K562 (cell line): Measurements from ENCODE around the gene OSGEPL1. TPM values are rescaled to one million over a fixed set of nuclear protein-coding genes. Genes with fewer than 3 reads are reported as not detected.

ENCODE experiments used
- ATAC-seq: fragments of 200-7000 bp; cut with Tn5 transposase; 3 replicates; pipeline ENCODE4 v1.9.1; 2020; ENCODE audit warnings: moderate library complexity
- BruUV-seq: library from RNA; stranded (reverse); fragments of 400-500 nt; replicated peaks from 2 replicates; lab custom pipeline; 2021; lab: Mats Ljungman, UMichigan
- CTCF ChIA-PET: fragments of 300-600 bp; formaldehyde crosslinking; extraction: SDS; loops from one replicate; lab custom pipeline; 2021; ENCODE audit warnings: low intra/inter-chr PET ratio; lab: Yijun Ruan, JAX
- POLR2A ChIA-PET: fragments of 300-600, 350-650 bp; sonication (Branson Sonifier 250); formaldehyde crosslinking; extraction: SDS; loops from one replicate; lab custom pipeline; 2021; ENCODE audit warnings: antibody characterized with exemption, inconsistent platforms; lab: Yijun Ruan, JAX
- DNase-seq, 4 experiments: peaks; one replicate each; pipeline versions ENCODE4 v3.0.0 to v3.0.0-alpha.2; 2011 to 2018; ENCODE audit warnings: low spot score in 3 of 4, mixed read lengths in 3 of 4; ENCODE audit errors: extremely low read depth in 1 of 4
- FAIRE-seq: peaks from 2 replicates; lab custom pipeline; 2011; peaks lifted over from hg19 to GRCh38; lab: Jason Lieb, UNC
- H2AFZ ChIP-seq: 2 replicates; pipeline ENCODE4 v1.6.0; 2011; ENCODE audit warnings: low read depth, low read length, control low read depth, inconsistent platforms
- H3K27ac ChIP-seq: fragments of 200-600 bp; 3 replicates; pipeline ENCODE4 v1.8.0; 2011; ENCODE audit warnings: low read depth, mild to moderate bottlenecking, control low read depth, inconsistent platforms, low read length, moderate library complexity, mixed read lengths; ENCODE audit errors: extremely low read depth
- H3K27me3 ChIP-seq, 2 experiments: fragments of 300-600 bp in 1 of 2; 2 replicates in 1 of 2; 3 replicates in 1 of 2; pipeline versions ENCODE4 v1.6.0 to v1.8.0; 2011; ENCODE audit warnings: inconsistent platforms in 2 of 2, low read length in 2 of 2, mild to moderate bottlenecking in 1 of 2, mixed read lengths in 1 of 2, moderate library complexity in 1 of 2; ENCODE audit not compliant: control insufficient read depth in 2 of 2, insufficient read depth in 2 of 2
- H3K36me3 ChIP-seq: fragments of 300-600 bp; 3 replicates; pipeline ENCODE4 v1.8.0; 2011; ENCODE audit warnings: mild to moderate bottlenecking, low read length, inconsistent platforms; ENCODE audit not compliant: control insufficient read depth, insufficient read depth
- H3K4me1 ChIP-seq, 2 experiments: fragments of 200-600 bp in 1 of 2; replicated peaks in 1 of 2; 2 replicates in 1 of 2; 3 replicates in 1 of 2; pipeline versions ENCODE4 v1.5.1 to v1.8.0; 2011; ENCODE audit warnings: inconsistent platforms in 2 of 2, low read length in 2 of 2, mild to moderate bottlenecking in 1 of 2, mixed read lengths in 1 of 2, moderate library complexity in 1 of 2; ENCODE audit not compliant: control insufficient read depth in 2 of 2, insufficient read depth in 2 of 2
- H3K4me2 ChIP-seq: 2 replicates; pipeline ENCODE4 v1.6.1; 2011; ENCODE audit warnings: low read length, control low read depth, inconsistent platforms, mixed read lengths; ENCODE audit not compliant: insufficient read depth
- H3K4me3 ChIP-seq: fragments of 200-600 bp; sonication (generic), shearing (Covaris generic); 2 replicates; pipeline ENCODE4 v1.5.1; 2016; ENCODE audit warnings: control low read depth, inconsistent platforms
- H3K79me2 ChIP-seq: fragments of 200-600 bp; 3 replicates; pipeline ENCODE4 v1.8.0; 2011; ENCODE audit warnings: low read length, inconsistent platforms; ENCODE audit not compliant: control insufficient read depth, insufficient read depth
- H3K9ac ChIP-seq, 2 experiments: 2 replicates each; pipeline versions ENCODE4 v1.6.0 to v1.6.1; 2011; ENCODE audit warnings: low read depth in 2 of 2, low read length in 2 of 2, control low read depth in 1 of 2, inconsistent platforms in 1 of 2, mild to moderate bottlenecking in 1 of 2, mixed read lengths in 1 of 2; ENCODE audit not compliant: insufficient read depth in 1 of 2
- H3K9me1 ChIP-seq: one replicate; pipeline ENCODE4 v1.6.0; 2011; ENCODE audit warnings: inconsistent platforms, mild to moderate bottlenecking, low read length, moderate library complexity; ENCODE audit not compliant: control insufficient read depth, insufficient read depth
- H3K9me3 ChIP-seq: replicated peaks from 2 replicates; pipeline ENCODE4 v1.5.1; 2011; ENCODE audit warnings: low read depth, low read length, inconsistent platforms; ENCODE audit not compliant: control insufficient read depth, insufficient read depth
- H4K20me1 ChIP-seq: replicated peaks from 2 replicates; pipeline ENCODE4 v1.6.1; 2011; ENCODE audit warnings: low read length, inconsistent platforms, mixed read lengths; ENCODE audit not compliant: control insufficient read depth, insufficient read depth
- ATF4 ChIP-seq: fragments of 450-650 bp; formaldehyde crosslinking; IDR thresholded peaks from 2 replicates; pipeline ENCODE4 v1.4.0; 2022; ENCODE audit warnings: mild to moderate bottlenecking, moderate library complexity
- BCL6 ChIP-seq: fragments of 250-450 bp; sonication (Bioruptor Pico); IDR thresholded peaks from 2 replicates; pipeline ENCODE4 v1.4.0; 2020
- CBX3 ChIP-seq, 2 experiments: IDR thresholded peaks; 1 replicate in 1 of 2; 2 replicates in 1 of 2; pipeline ENCODE4 v1.6.1; 2012; ENCODE audit warnings: inconsistent platforms in 2 of 2, low read length in 2 of 2, borderline replicate concordance in 1 of 2, control low read depth in 1 of 2
- CBX8 ChIP-seq: fragments of 200-600 bp; sonication (generic); IDR thresholded peaks from 2 replicates; pipeline ENCODE4 v1.6.1; 2012; ENCODE audit warnings: borderline replicate concordance, mixed run types, low read depth, mild to moderate bottlenecking, moderate library complexity, mixed read lengths, low read length, control low read depth, inconsistent platforms; ENCODE audit not compliant: poor library complexity, severe bottlenecking; ENCODE audit errors: extremely low read depth
- HDGF ChIP-seq: fragments of 450-650 bp; IDR thresholded peaks from 2 replicates; pipeline ENCODE4 v1.6.1; 2016
- HNRNPK ChIP-seq: fragments of 200-400 bp; formaldehyde crosslinking; IDR thresholded peaks from one replicate; pipeline ENCODE4 v1.6.1; 2018; ENCODE audit warnings: mild to moderate bottlenecking, low read depth, low read length; ENCODE audit not compliant: poor library complexity, severe bottlenecking
- ILF3 ChIP-seq: fragments of 450-650 bp; IDR thresholded peaks from 2 replicates; pipeline ENCODE4 v1.6.1; 2018; ENCODE audit warnings: antibody characterized with exemption, mild to moderate bottlenecking, moderate library complexity, borderline replicate concordance
- POLR2B ChIP-seq: fragments of 450-650 bp; IDR thresholded peaks from 2 replicates; pipeline ENCODE4 v1.6.1; 2018; ENCODE audit warnings: low read depth; ENCODE audit not compliant: partially characterized antibody
- PTRF ChIP-seq: fragments of 450-650 bp; IDR thresholded peaks from 2 replicates; pipeline ENCODE4 v1.6.1; 2016; ENCODE audit warnings: mild to moderate bottlenecking, missing genetic modification characterization, missing compliant biosample characterization
- RB1 ChIP-seq: fragments of 450-650 bp; IDR thresholded peaks from 2 replicates; pipeline ENCODE4 v1.6.1; 2017; ENCODE audit warnings: low read depth, mild to moderate bottlenecking
- TCF7L2 ChIP-seq: fragments of 150-350 bp; IDR thresholded peaks from 2 replicates; pipeline ENCODE4 v1.6.1; 2016; ENCODE audit warnings: low read depth, mild to moderate bottlenecking, low read length, moderate library complexity
- ZNF655 ChIP-seq: fragments of 250-450 bp; sonication (Bioruptor Pico); IDR thresholded peaks from 2 replicates; pipeline ENCODE4 v1.5.0; 2021
- WGBS: fragments of 100-300 bp; shearing (Covaris generic); methylation state at CpG from one replicate; pipeline ENCODE4 v1.1.6; 2016; ENCODE audit warnings: low coverage, mixed read lengths; ENCODE audit not compliant: insufficient coverage; ENCODE audit errors: missing lambda C conversion rate; 5-methylcytosine and 5-hydroxymethylcytosine counted together
- in situ Hi-C: fragments of 300-500 bp; cut with MboI; formaldehyde crosslinking; loops from 4 replicates; pipeline ENCODE4 v1.15.0; 2018; ENCODE audit warnings: inconsistent platforms, mixed read lengths
- intact Hi-C: fragments of 100-400 bp; cut with micrococcal nuclease; formaldehyde crosslinking; loops from 2 replicates; pipeline ENCODE4 v1.14.2; 2022
- polyA plus RNA-seq, 8 experiments: library from polyadenylated mRNA; depleted of rRNA in 4 of 8; stranded (reverse) in 5 of 8; unstranded in 3 of 8; fragments of >200 nt; fragmentation: Nextera tagmentation in 2 of 8; fragmentation: Illumina TruSeq in 1 of 8; extraction: Ambion mirVana in 2 of 8; extraction: Trizol in 1 of 8; gene quantifications; 2 replicates each; pipeline versions ENCODE4 v1.2.1 to v1.2.3, GENCODE V29; 2011 to 2014; ENCODE audit warnings: inconsistent platforms in 1 of 8, missing spikeins in 1 of 8
- total RNA-seq, 7 experiments: library from RNA; depleted of rRNA in 6 of 7; stranded (reverse); fragments of >200 nt in 6 of 7; fragmentation: Illumina TruSeq in 2 of 7; extraction: Trizol in 2 of 7; gene quantifications; 2 replicates each; pipeline versions ENCODE4 v1.2.1 to v1.2.3, GENCODE V29; 2011 to 2021; ENCODE audit warnings: low replicate concordance in 1 of 7

Gene OSGEPL1
- total and polyA plus RNA-seq, 9 of the 15 experiments (the other 6 are each of a cell fraction or from before 2014, with no cell fraction given): 2.5 to 10.8 (median 6.5) TPM

- CTCF ChIA-PET: no interaction called here
- H3K36me3 ChIP-seq: peaks cover 64% of the 10 kb centered on the region
These were observed 39.9 kb upstream of the OSGEPL1 start for GRCh38 chr2:189802396-189802912.

More at GRCh38 chr2:189802396-189802912, 39.9 kb upstream of the OSGEPL1 start:
- Histone ChIP-seq H4K20me1 (no peaks in the 10 kb centered on the region), H3K9me3 (no peaks in the 10 kb centered on the region), H3K27me3 (no peaks in the 10 kb centered on the region), H3K9ac (no peak overlapping the region), H3K27ac (no peak overlapping the region), H3K79me2 (no peaks in the 10 kb centered on the region; the same call in 2 of the 3 replicates), H3K4me2 (no peak overlapping the region), H3K4me1 (no peaks in the 10 kb centered on the region), H3K9me1 (no peaks in the 10 kb centered on the region), H2AFZ (no peak overlapping the region), H3K4me3 (no peak overlapping the region)
- intact Hi-C loops: loop anchor here (10.0 kb wide), 1 partner anchor 162 kb away; no protein-coding TSS in a partner anchor
- TF ChIP-seq ZNF655 (CRISPR knock-in tag) (no peak), TCF7L2 (no peak), HDGF (no peak), ATF4 (CRISPR knock-in tag) (no peak), PTRF (tag) (no peak), ILF3 (no peak), HNRNPK (no peak), CBX8 (no peak), CBX3 (IDR thresholded peaks at IDR 0.05; ENCODE audit: borderline replicate concordance in 1 of 2, low read length in 2 of 2) (no peak), POLR2B (no peak), BCL6 (CRISPR knock-in tag) (no peak), RB1 (no peak)
- FAIRE-seq (no peak), DNase-seq (no peak), ATAC-seq (no peak)
- POLR2A ChIA-PET: interaction anchor here (0.8 kb wide), 1 partner anchor 314 kb away, joined by 3 read pairs; no protein-coding TSS in a partner anchor
- 93% methylated on average over 2 of the region's 2 CpGs for WGBS
- no TSS peak for BruUV-seq
- in situ Hi-C loops: no loop called here
